Measurements from ENCODE around the gene KIAA0930.
"Not testable (repeated sequence)": the region's sequence is repeated elsewhere in the genome, so short reads cannot be mapped to it uniquely, and the experiment has no call there.

The KIAA0930 gene

DNA sequence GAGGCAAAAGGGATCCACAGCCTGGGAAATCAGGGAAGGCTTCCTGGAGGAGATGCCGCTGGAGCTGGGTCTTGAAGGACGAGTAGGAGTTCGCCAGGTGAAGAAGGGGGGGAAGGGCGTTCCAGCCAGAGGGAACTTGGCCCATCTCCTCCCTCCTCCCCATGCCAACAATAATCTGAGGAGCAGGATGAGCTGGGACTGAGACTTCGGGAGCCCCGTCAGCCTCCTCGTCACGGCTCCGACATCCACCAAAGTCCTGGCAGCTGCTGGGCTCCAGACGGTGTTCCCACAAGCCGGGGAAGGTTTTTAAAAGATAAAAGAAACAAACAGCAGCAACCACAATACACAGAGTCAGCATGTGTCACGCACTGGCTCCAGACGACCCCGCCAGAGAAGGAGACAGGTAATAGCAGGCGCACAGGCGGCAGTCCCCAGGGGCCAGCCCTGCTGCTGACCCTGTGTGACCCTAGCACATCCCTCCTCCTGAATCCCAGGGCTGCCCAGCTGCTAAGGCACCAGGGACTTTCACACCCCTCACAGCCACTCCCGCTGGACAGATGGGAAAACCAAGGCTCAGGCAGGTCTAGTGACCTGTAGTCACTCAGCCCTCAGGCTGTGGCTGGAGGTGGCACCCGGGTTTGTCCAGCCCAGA is 39.7 kb downstream of the KIAA0930 start:
- no peak for DNase-seq

GRCh38 chr22:45200230-45200629 is 40.5 kb downstream of the KIAA0930 start:
- no peak for DNase-seq

- no peak for DNase-seq
Measured at GRCh38 chr22:45199723-45200122, 41.0 kb downstream of the KIAA0930 start.

GRCh38 chr22:45198463-45198795 is 42.3 kb downstream of the KIAA0930 start:
- no peak for DNase-seq

DNA sequence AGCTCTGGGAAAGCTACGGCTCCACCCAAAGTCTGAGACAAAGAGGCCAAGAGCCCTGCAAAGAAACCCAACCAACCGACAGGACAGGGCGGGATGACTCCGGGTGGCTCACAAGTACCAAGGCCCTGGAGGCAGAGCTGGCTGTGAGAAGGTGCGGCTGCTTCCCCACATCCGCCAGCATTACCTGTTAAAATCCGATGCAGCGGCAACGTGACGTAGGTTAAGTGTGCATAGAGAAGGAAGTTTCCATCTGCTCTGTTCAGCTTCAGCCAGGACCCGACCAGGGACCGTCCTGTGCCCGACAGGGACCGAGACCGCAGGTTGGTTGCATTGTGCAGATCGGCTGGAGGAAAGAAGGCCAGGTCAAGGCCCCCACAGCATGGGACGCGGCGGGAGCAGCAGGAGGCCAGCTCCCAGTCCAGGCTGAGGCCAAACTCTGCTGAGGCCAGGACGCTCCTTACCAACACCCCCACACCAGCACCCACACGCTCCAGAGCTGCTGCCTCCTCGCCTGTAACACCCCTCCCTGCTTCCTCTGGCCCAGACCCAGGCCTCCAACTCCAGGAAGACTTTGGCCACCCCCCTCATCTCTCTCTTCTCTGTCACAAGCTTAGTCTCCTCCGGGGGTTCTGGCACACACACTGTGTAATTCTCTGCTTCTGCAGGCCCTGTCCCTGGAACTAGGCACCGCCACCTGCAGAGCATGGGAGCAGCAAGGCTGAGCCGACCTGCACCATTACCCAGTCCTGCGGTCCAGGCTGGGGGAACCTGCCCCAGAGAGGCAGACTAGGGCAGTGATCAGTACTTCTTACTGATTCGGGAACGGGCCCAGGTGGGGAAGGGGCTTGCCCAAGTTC is 42.9 kb downstream of the KIAA0930 start:
- no peak for DNase-seq

- no peak for DNase-seq
Measured at GRCh38 chr22:45196926-45197605, 43.6 kb downstream of the KIAA0930 start.

DNA sequence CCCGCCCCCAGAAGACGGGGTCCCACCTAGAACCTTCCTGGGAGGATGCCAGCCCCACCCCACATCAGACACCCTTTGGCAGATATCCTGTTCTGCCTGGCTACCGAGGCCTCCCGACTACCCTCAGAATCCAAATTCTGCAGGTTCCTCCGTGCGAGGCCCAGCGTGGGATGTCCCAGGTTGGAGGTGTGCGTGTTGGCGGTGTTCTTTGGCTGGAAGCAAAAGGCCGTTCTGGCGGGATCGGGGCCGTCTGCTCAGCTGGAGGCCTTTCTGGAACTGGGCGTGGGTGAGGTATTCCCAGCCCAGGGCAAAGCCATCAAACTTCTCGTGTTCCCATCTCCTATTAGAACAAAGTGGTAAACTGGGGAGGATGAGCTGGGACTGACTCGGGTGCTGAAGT is 44.4 kb downstream of the KIAA0930 start:
- no peak for DNase-seq

DNA sequence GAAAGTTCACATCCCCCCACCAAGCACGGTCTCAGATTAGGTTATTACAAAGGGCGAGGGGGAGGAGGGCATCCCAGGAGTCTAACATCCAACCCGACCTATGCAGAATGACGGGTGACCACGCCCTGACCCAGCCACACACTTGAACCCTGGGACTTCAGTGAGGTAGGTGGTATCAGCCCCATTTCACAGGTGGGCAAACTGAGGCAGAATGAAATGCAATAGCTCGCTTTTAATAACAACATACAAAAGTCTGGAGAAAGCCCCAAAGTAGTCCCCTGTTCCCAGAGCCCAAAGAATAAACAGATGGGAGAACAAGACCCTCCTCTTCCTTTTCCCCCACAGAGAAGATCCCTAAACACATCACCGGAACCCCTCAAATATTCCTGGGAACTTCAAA is 45.1 kb downstream of the KIAA0930 start:
- DNase-seq = no peak

GRCh38 chr22:45194686-45195085 is 46.0 kb downstream of the KIAA0930 start:
- DNase-seq = no peak

DNA sequence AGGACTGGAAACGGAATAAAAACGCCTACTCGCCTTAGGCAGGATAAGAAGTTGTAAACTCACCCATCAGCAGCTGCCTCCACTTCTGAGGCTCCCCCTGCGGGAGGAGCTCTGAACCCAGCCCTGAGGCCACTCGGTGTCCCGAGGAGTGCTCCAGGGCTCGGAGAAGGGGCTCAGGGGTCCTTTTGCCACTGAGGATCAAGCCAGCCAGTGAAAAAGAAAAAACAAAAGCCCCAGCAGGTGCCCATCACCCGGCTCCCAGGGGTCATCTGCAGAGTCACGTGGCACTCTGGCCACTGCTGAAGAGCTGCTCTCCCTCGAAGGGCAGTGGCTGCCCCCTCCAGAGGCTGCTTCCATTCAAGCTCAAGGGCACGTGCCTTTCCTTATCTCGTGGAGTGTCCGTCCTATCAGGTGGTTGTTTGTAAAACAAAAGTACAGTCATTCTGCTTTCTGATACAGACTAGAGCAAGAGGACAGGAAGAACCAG is 48.0 kb downstream of the KIAA0930 start:
- no peak for DNase-seq

DNA sequence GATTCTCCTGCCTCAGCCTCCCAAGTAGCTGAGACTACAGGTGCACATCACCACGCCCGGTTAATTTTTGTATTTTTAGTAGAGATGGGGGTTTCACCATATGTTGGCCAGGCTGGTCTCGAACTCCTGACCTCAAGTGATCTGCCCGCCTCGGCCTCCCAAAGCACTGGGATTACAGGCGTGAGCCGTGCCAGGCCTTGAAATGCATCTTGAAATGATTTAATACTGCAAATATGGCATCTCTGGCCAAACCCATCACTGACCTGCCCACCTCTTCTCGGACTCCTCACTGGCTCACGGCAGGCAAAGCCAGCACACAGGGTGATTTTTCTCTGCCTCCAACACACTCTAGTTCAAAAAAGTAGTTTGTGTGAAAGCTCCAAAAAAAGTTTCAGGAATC is 48.9 kb downstream of the KIAA0930 start:
- DNase-seq = not testable (repeated sequence)

- DNase-seq = no peak
Measured at GRCh38 chr22:45190202-45190872, 50.4 kb downstream of the KIAA0930 start.

- no peak for DNase-seq
Measured at GRCh38 chr22:45188779-45189178, 51.9 kb downstream of the KIAA0930 start.

DNA sequence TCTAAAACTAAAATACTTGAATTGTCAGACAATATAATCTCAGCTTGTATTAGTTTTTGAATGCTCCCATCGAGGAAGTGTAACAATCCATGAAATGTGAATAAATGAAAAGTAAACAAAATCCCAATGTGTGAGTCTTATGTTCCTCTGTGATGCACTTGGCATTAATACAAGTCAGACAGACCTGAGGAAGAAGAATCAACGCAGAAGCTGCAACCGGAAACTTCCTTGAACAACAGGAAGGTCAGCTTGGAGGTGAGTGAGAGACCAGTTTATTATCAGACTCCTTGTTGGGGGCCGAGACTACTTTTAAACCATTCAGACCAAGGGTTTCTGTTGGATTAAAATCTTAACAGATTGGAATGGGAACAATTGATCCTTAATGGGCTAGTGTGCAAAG is 52.8 kb downstream of the KIAA0930 start:
- no peak for DNase-seq

DNA sequence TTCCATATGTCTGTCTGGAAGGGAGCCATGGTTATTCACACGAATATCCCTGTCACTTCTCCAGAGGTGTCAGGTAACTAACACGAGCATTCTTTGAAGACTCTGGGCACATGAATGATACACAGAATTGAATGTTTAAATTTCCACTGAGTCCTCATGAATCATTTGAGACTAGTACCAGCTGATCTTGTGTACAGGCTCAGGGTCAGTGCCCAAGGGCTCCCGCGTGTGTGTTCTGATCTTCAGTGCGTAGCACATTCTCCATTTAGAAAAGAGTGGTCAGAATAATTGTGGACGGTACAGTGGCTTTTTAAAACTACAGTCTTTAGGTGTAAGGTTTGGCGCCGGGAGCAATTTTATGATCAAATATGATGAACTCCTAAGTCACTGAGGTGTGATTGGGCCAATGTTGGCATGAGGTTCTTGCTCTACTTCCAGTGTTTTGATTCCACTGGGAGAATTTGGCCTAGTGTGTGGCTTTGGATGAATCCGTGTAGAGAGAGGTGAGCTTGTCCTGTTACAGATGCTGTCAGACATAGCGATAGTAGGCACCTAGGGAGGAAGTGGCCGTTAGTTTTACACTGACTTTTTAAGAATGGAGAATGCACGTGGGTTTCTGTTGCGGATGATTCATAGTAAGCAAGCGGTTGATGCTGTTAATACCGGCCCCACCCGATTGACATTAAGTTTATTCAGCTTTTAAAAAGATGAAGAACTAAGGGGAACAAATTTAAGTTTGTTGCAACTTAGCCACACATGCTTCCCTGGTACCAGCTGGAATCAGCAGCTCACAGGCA is 54.8 kb downstream of the KIAA0930 start:
- DNase-seq = no peak

GRCh38 chr22:45183974-45184373 is 56.7 kb downstream of the KIAA0930 start:
- DNase-seq = no peak

DNA sequence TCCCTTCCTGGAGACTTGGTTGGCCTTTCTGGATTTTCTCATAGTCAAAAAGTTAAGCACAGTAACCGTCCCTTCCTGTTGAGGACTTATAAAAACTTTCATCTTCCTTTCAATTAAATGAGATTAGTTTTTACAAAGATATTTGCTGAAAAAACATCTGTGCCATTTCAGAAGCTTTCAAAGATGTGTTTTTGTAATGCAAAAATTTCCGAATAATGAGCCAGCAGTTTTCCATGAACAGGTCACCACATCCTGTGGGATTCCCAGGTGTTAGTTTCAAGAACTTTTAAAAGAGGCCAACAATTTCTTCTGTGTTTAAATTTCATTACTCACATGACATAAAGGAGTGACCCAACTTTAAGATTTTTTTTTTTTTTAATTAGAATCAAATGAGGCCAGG is 58.9 kb downstream of the KIAA0930 start:
- DNase-seq = no peak

DNA sequence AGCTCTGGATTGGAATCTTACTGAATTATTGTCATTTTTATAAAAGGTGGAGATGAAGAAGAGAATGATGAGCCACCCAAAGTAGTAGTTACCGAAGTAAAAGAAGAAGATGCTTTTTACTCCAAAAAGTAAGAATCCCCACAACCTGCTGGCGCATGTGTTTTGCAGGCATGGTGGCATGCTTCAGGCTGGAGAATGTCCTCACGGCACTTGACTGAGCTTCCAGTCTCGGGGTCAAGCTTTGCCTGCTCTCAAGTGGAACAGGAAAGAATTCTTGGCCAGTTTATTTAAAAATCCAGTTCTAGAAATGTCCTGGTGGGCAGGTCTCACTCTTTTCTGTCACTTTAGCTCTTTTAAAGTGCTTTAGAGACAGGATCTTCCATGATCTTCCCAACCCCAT is 59.5 kb downstream of the KIAA0930 start:
- no peak for DNase-seq

GRCh38 chr22:45180146-45180679 is 60.5 kb downstream of the KIAA0930 start:
- no peak for DNase-seq

DNA sequence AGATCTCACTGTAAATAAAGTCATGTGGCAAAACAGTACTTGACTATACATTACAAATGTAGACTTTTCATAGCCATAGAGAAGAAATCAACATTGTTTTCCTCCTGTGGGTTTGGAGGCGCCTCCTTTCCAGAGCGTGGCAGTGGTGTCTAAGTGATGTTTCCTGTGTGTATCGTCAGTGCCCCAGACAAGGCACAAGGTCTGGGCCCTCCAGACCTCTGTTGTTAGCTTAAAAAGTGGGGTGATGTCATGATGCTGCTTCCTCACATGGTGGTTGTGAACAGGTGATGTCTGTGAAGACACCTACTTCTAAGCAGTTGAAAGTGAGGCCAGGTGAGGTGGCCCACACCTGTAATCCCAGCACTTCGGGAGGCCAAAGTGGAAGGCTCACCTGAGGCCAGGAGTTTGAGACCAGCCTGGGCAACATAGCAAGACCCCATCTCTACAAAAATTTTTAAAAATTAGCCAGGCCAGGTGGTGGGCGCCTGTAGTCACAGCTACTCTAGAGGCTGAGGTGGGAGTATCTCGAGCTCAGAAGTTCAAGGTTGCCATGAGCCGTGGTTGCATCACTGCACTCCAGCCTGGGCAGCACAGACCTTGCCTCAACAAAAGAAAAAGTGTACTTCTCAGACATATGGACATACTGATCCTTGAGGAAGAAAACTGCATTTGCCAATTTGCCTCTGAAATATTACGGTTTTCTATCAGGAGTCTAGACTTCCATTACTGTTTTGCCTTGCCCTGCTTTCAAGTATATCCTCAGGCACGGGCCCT is 61.2 kb downstream of the KIAA0930 start:
- no peak for DNase-seq

DNA sequence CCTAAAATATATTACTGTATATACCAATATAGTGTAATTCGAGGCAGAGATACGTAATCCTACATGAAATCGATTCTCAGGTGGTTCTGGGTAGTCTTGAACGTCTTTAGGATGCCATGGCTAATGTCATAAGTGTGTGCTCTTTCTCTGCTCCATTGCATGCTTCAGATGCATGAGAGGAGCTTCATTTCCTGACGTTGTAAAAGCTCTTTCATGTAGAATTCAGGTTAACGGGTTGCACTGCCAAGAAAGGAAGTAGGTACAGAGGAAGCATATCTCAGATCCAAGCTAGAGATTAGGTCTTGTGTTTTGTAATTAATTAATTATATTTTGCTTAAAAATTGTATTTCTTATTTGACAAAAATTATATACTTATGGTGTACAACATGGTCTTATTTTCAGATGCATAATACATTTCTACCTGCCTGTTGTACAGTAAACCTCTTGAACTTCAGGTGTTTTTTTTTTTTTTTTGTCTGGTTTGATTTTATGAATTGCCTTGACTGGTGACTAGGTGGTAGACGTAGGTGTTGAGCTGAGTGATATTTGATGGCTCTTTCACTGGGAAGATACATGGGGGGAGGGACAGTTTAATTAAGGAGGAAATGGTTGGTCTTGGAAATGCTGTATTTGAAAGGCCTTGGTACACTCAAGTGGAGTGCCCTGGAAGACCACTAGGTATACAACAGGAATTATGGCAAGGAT is 67.7 kb downstream of the KIAA0930 start:
- DNase-seq = no peak

All from hippocampal formation (tissue), 2 donors.